Spleen (tissue), 11 donors: Measurements from ENCODE around the gene MLF2. TPM values are rescaled to one million over a fixed set of nuclear protein-coding genes. Genes with fewer than 3 reads are reported as not detected.
A peak's percentile ranks its signal among the peaks of the same experiment; 100 is the strongest.

Experiments used
- DNase-seq: peaks from one replicate; pipeline ENCODE4 v3.0.0-alpha.2; 2020
- H3K27ac ChIP-seq, 8 donors: fragments of 200-600 bp; sonication (generic) in 7 of 8; 1 replicate in 4 of 8; 2 replicates in 4 of 8; pipeline versions ENCODE4 v1.5.0 to v1.8.0; 2016 to 2021; ENCODE audit warnings: inconsistent platforms in 4 of 8, mild to moderate bottlenecking in 4 of 8, moderate library complexity in 1 of 8
- H3K27me3 ChIP-seq, 7 donors: fragments of 200-600 bp; sonication (generic) in 6 of 7; replicated peaks in 1 of 7; 1 replicate in 4 of 7; 2 replicates in 3 of 7; pipeline versions ENCODE4 v1.5.0 to v1.8.0; 2016 to 2021; ENCODE audit warnings: inconsistent platforms in 3 of 7, mild to moderate bottlenecking in 1 of 7
- H3K36me3 ChIP-seq, 6 donors: fragments of 200-600 bp; sonication (generic) in 5 of 6; 1 replicate in 4 of 6; 2 replicates in 2 of 6; pipeline versions ENCODE4 v1.5.0 to v1.8.0; 2016 to 2021; ENCODE audit warnings: inconsistent platforms in 2 of 6
- H3K4me1 ChIP-seq, 6 donors: fragments of 200-600 bp; sonication (generic) in 5 of 6; 1 replicate in 3 of 6; 2 replicates in 3 of 6; pipeline versions ENCODE4 v1.5.0 to v1.8.0; 2016 to 2021; ENCODE audit warnings: inconsistent platforms in 3 of 6
- H3K4me3 ChIP-seq, 8 donors: fragments of 200-600 bp; sonication (generic) in 7 of 8; 1 replicate in 4 of 8; 2 replicates in 4 of 8; pipeline versions ENCODE4 v1.5.0 to v1.8.0; 2016 to 2021; ENCODE audit warnings: inconsistent platforms in 4 of 8, mild to moderate bottlenecking in 4 of 8, moderate library complexity in 2 of 8
- H3K9me3 ChIP-seq, 8 donors: fragments of 200-600 bp; sonication (generic) in 7 of 8; 1 replicate in 4 of 8; 2 replicates in 4 of 8; pipeline versions ENCODE4 v1.5.0 to v1.8.0; 2016 to 2021; ENCODE audit warnings: inconsistent platforms in 4 of 8
- CTCF ChIP-seq, 11 experiments: fragments of 200-600 bp in 7 of 11; fragments of 450-650 bp in 4 of 11; sonication (generic) in 4 of 11; IDR thresholded peaks in 8 of 11; conservative IDR thresholded peaks in 3 of 11; 1 replicate in 7 of 11; 2 replicates in 4 of 11; pipeline versions ENCODE4 v1.4.0 to v1.8.0; 2016 to 2021; ENCODE audit warnings: antibody characterized with exemption in 11 of 11, inconsistent platforms in 4 of 11, mild to moderate bottlenecking in 1 of 11
- POLR2A ChIP-seq, 3 donors: fragments of 450-650 bp; IDR thresholded peaks; one replicate each; pipeline ENCODE4 v1.5.1; 2017; ENCODE audit warnings: antibody characterized with exemption in 3 of 3, mild to moderate bottlenecking in 1 of 3
- POLR2AphosphoS5 ChIP-seq, 3 donors: sonication (generic); formaldehyde crosslinking; IDR thresholded peaks; one replicate each; pipeline ENCODE4 v1.5.1; 2017; ENCODE audit warnings: antibody characterized with exemption in 3 of 3
- WGBS, 5 donors: extraction: QIAGEN DNeasy Blood & Tissue Kit in 3 of 5; methylation state at CpG; one replicate each; pipeline versions ENCODE4 v1.1.5 to v1.1.7; 2013 to 2018; 5-methylcytosine and 5-hydroxymethylcytosine counted together
- intact Hi-C: fragments of 100-400 bp; cut with DNase I; formaldehyde crosslinking; loops from one replicate; pipeline ENCODE4 v1.15.0; 2023; ENCODE audit warnings: low total_unique reads
- polyA plus RNA-seq, 3 donors: library from polyadenylated mRNA; stranded (reverse); fragments of 200-250 nt; gene quantifications; one replicate each; pipeline ENCODE4 v1.2.1, GENCODE V29; 2013
- total RNA-seq, 7 donors: library from RNA; depleted of rRNA in 3 of 7; stranded (reverse); fragments of >200 nt in 3 of 7; fragmentation: NEBNext Ultra II Directional in 4 of 7; extraction: Animal tissue kit (Norgen Biotek cat#: 25700) in 4 of 7; gene quantifications; one replicate each; pipeline versions ENCODE4 v1.1.0 to v1.2.1, GENCODE V29; 2016 to 2021
- donor health status: healthy with polysubstance abuse.
- donor health status: DM: no; HTN: no; CAD: no; lungs with moderate emphysema.
- donor health status: DM: no; HTN: no; CAD: no.
- donor health status: Bipolar disorder and iron deficiency.
- donor health status: healthy.
- donor health status: DM: no; HTN: no; CAD: no.
- donor health status: DM: yes; HTN: yes; CAD: no.

Gene MLF2
- total and polyA plus RNA-seq, 10 donors = 78.0 to 123 (median 104) TPM

DNA sequence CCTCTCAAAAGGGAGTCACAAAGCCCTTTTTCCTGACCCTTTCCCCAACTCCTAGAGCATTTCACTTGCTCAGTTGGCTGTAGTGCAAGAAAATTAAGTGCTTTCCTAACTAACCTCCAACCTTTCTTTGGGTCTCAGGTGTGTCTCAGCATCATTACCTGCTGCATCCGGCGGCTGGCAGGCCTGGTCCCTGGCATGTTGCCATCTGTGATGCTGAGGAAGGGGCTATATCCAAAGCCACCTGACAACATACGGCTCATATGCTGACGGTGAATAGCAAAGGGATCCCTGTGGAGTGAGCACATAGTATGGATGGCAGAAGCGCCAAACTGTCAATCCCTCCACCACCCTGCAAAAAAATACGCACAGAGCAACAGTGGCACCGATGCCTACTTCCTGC, 1.2 kb downstream of the MLF2 start:
- peaks cover 16 to 37% (median 25%) of the 10 kb centered on the region in 6 donors for H3K4me1 ChIP-seq
- no peak for DNase-seq
- intact Hi-C loops = loop anchor here (10.0 kb wide), 1 partner anchor 73 kb away; the partner anchor contains the start of genes GPR162 and P3H3
- WGBS, 5 donors = 81 to 91% (median 85%) methylated on average over 7 of the region's 7 CpGs
- TF ChIP-seq POLR2AphosphoS5 (IDR thresholded peaks at IDR 0.05) (no peak), CTCF (IDR thresholded peaks at IDR 0.05 in 8 of 11, conservative IDR thresholded peaks at IDR 0.05 in 3 of 11) (no peak), POLR2A (IDR thresholded peaks at IDR 0.05) (no peak)
- H3K4me3 ChIP-seq = peak overlapping the region in 4 of 8 donors; percentile 60 to 88 (median 62)
- peaks cover 0 to 54% (median 46%) of the 10 kb centered on the region in 6 donors for H3K36me3 ChIP-seq
- peak overlapping the region in 5 of 8 donors; percentile 97 to 99 (median 98) for H3K27ac ChIP-seq
- no peaks in the 10 kb centered on the region for H3K9me3 ChIP-seq
- no peaks in the 10 kb centered on the region for H3K27me3 ChIP-seq

- intact Hi-C loops = loop anchor here (10.0 kb wide), 1 partner anchor 74 kb away; the partner anchor contains the start of genes GPR162 and P3H3
- H3K4me1 ChIP-seq = peaks cover 17 to 50% (median 34%) of the 10 kb centered on the region in 6 donors
- H3K9me3 ChIP-seq = no peaks in the 10 kb centered on the region
- WGBS, 5 donors = 83 to 95% (median 90%) methylated on average over 4 of the region's 4 CpGs
- no peak overlapping the region for H3K27ac ChIP-seq
- no peak for TF ChIP-seq POLR2AphosphoS5 (IDR thresholded peaks at IDR 0.05)
- no peak for TF ChIP-seq CTCF (IDR thresholded peaks at IDR 0.05 in 8 of 11, conservative IDR thresholded peaks at IDR 0.05 in 3 of 11)
- no peak for TF ChIP-seq POLR2A (IDR thresholded peaks at IDR 0.05)
- no peak for DNase-seq
- H3K36me3 ChIP-seq = peaks cover 0 to 62% (median 48%) of the 10 kb centered on the region in 6 donors
- no peaks in the 10 kb centered on the region for H3K27me3 ChIP-seq
- no peak overlapping the region for H3K4me3 ChIP-seq
Measured at GRCh38 chr12:6750506-6750905, 2.4 kb downstream of the MLF2 start.

GRCh38 chr12:6748761-6749160, 4.2 kb downstream of the MLF2 start:
- Histone ChIP-seq H3K27me3 (no peaks in the 10 kb centered on the region), H3K36me3 (peaks cover 0 to 62% (median 48%) of the 10 kb centered on the region in 6 donors), H3K4me1 (peaks cover 13 to 51% (median 36%) of the 10 kb centered on the region in 6 donors), H3K9me3 (no peaks in the 10 kb centered on the region), H3K27ac (no peak overlapping the region), H3K4me3 (no peak overlapping the region)
- 96 to 98% (median 97%) methylated on average over 20 to 28 of the region's 28 CpGs for WGBS, 5 donors
- DNase-seq = no peak
- intact Hi-C loops = no loop called here
- no peak for TF ChIP-seq CTCF (IDR thresholded peaks at IDR 0.05 in 8 of 11, conservative IDR thresholded peaks at IDR 0.05 in 3 of 11)
- TF ChIP-seq POLR2AphosphoS5 (IDR thresholded peaks at IDR 0.05) = peak in 1 of 3 donors; percentile 46
- no peak for TF ChIP-seq POLR2A (IDR thresholded peaks at IDR 0.05)

DNA sequence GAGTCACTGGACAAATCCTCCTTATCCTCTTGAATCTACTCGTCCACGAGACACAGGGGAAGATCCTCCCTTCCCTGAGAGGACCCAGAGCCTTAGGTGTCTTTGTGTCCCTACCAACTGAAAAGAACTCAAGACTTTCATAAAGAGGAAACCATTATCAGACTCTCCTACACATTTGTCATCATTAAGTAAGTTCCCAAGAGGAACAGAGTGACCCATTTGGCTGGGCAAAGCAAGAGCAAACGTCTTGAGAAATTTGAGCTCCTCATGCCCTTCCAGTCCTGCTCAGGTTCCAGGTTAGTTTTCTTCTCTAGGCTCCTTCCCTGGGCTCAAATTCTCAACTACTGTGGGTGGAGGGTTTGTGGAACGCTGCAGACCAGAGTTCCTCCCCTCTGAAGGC, 5.7 kb downstream of the MLF2 start:
- H3K36me3 ChIP-seq = peaks cover 0 to 62% (median 48%) of the 10 kb centered on the region in 6 donors
- H3K27ac ChIP-seq = peak overlapping the region in 3 of 8 donors; percentile 8 to 90 (median 89)
- H3K4me3 ChIP-seq = no peak overlapping the region
- peaks cover 0 to 6% (median 0%) of the 10 kb centered on the region in 8 donors for H3K9me3 ChIP-seq
- intact Hi-C loops = no loop called here
- no peaks in the 10 kb centered on the region for H3K27me3 ChIP-seq
- DNase-seq = no peak
- peaks cover 8 to 43% (median 29%) of the 10 kb centered on the region in 6 donors for H3K4me1 ChIP-seq
- TF ChIP-seq POLR2AphosphoS5 (IDR thresholded peaks at IDR 0.05) = no peak
- TF ChIP-seq CTCF (IDR thresholded peaks at IDR 0.05 in 8 of 11, conservative IDR thresholded peaks at IDR 0.05 in 3 of 11) = no peak
- TF ChIP-seq POLR2A (IDR thresholded peaks at IDR 0.05) = no peak
- whole genome bisulfite sequencing, 5 donors = 67 to 83% (median 76%) methylated on average over 4 of the region's 4 CpGs
